HEK293 (cell line): ENCODE measurements around the gene ANO2.

Experiments used
- CTCF ChIA-PET: fragments of 350-600 bp; formaldehyde crosslinking; extraction: SDS; loops from one replicate; lab custom pipeline; 2021; ENCODE audit warnings: antibody characterized with exemption; lab: Yijun Ruan, JAX
- POLR2A ChIA-PET: fragments of 300-600 bp; formaldehyde crosslinking; extraction: SDS; loops from one replicate; lab custom pipeline; 2020; ENCODE audit warnings: antibody characterized with exemption, inconsistent platforms; lab: Yijun Ruan, JAX
- H3K27ac ChIP-seq: fragments of 200-500 bp; sonication (Bioruptor generic); 2 replicates; pipeline ENCODE4 v1.5.1; 2014; ENCODE audit warnings: low read depth, low read length, control low read depth, inconsistent platforms; ENCODE audit errors: extremely low read depth
- H3K36me3 ChIP-seq, 2 experiments: fragments of 200-500 bp in 1 of 2; sonication (Bioruptor generic) in 1 of 2; 1 replicate in 1 of 2; 2 replicates in 1 of 2; pipeline ENCODE4 v1.5.1; 2014 to 2017; ENCODE audit warnings: inconsistent platforms in 2 of 2, low read length in 2 of 2; ENCODE audit not compliant: control insufficient read depth in 2 of 2, insufficient read depth in 1 of 2
- H3K4me1 ChIP-seq: fragments of 200-500 bp; sonication (Bioruptor generic); 2 replicates; pipeline ENCODE4 v1.5.1; 2014; ENCODE audit warnings: mild to moderate bottlenecking, low read length, inconsistent platforms; ENCODE audit not compliant: control insufficient read depth, insufficient read depth
- H3K4me3 ChIP-seq: 2 replicates; pipeline ENCODE4 v1.5.1; 2011; ENCODE audit warnings: low read depth, mild to moderate bottlenecking, control low read depth, low read length, moderate library complexity
- H3K9me3 ChIP-seq: fragments of 200-500 bp; sonication (Bioruptor generic); 2 replicates; pipeline ENCODE4 v1.5.1; 2014; ENCODE audit warnings: low read depth, low read length, inconsistent platforms; ENCODE audit not compliant: control insufficient read depth, insufficient read depth
- EGR2 ChIP-seq: fragments of 450-650 bp; formaldehyde crosslinking; IDR thresholded peaks from 2 replicates; pipeline ENCODE4 v1.5.1; 2016; ENCODE audit warnings: low read depth, missing biosample characterization, missing genetic modification characterization
- ELK4 ChIP-seq: IDR thresholded peaks from 2 replicates; pipeline ENCODE4 v1.6.1; 2011; ENCODE audit warnings: mild to moderate bottlenecking, low read depth, low read length, borderline replicate concordance
- FEZF1 ChIP-seq: fragments of 450-650 bp; formaldehyde crosslinking; IDR thresholded peaks from 2 replicates; pipeline ENCODE4 v1.5.1; 2016; ENCODE audit warnings: missing biosample characterization, missing genetic modification characterization
- GLIS1 ChIP-seq: fragments of 450-650 bp; formaldehyde crosslinking; IDR thresholded peaks from 2 replicates; pipeline ENCODE4 v1.5.1; 2016; ENCODE audit warnings: missing biosample characterization, missing genetic modification characterization
- IKZF3 ChIP-seq: fragments of 450-650 bp; IDR thresholded peaks from 2 replicates; pipeline ENCODE4 v1.5.0; 2018; ENCODE audit warnings: missing biosample characterization, mild to moderate bottlenecking, missing genetic modification characterization, moderate library complexity
- INSM2 ChIP-seq: fragments of 450-650 bp; formaldehyde crosslinking; IDR thresholded peaks from 2 replicates; pipeline ENCODE4 v1.5.1; 2016; ENCODE audit warnings: missing biosample characterization, missing genetic modification characterization
- KLF16 ChIP-seq: fragments of 450-650 bp; formaldehyde crosslinking; IDR thresholded peaks from 2 replicates; pipeline ENCODE4 v1.5.1; 2017; ENCODE audit warnings: missing biosample characterization, missing genetic modification characterization
- OSR2 ChIP-seq: fragments of 450-650 bp; formaldehyde crosslinking; IDR thresholded peaks from 2 replicates; pipeline ENCODE4 v1.5.1; 2016; ENCODE audit warnings: missing biosample characterization, missing genetic modification characterization
- SALL2 ChIP-seq: fragments of 450-650 bp; formaldehyde crosslinking; IDR thresholded peaks from 2 replicates; pipeline ENCODE4 v1.5.0; 2017; ENCODE audit warnings: missing biosample characterization, mild to moderate bottlenecking, missing genetic modification characterization, borderline replicate concordance
- SP2 ChIP-seq: fragments of 450-650 bp; formaldehyde crosslinking; IDR thresholded peaks from 2 replicates; pipeline ENCODE4 v1.5.1; 2016; ENCODE audit warnings: missing biosample characterization, missing genetic modification characterization
- TRIM28 ChIP-seq: IDR thresholded peaks from 2 replicates; pipeline ENCODE4 v1.6.1; 2011; ENCODE audit warnings: low read length, control low read depth, borderline replicate concordance
- ZBTB20 ChIP-seq: fragments of 450-650 bp; formaldehyde crosslinking; IDR thresholded peaks from 2 replicates; pipeline ENCODE4 v1.5.1; 2016; ENCODE audit warnings: missing biosample characterization, missing genetic modification characterization
- ZFHX2 ChIP-seq: fragments of 450-650 bp; formaldehyde crosslinking; conservative IDR thresholded peaks from 2 replicates; pipeline ENCODE4 v1.5.1; 2016; ENCODE audit warnings: missing biosample characterization, missing genetic modification characterization
- ZIC2 ChIP-seq: fragments of 450-650 bp; formaldehyde crosslinking; IDR thresholded peaks from 2 replicates; pipeline ENCODE4 v1.5.1; 2016; ENCODE audit warnings: missing biosample characterization, missing genetic modification characterization
- ZNF133 ChIP-seq: fragments of 450-650 bp; formaldehyde crosslinking; IDR thresholded peaks from 2 replicates; pipeline ENCODE4 v1.5.1; 2016; ENCODE audit warnings: missing biosample characterization, missing genetic modification characterization
- ZNF140 ChIP-seq: fragments of 450-650 bp; formaldehyde crosslinking; IDR thresholded peaks from 2 replicates; pipeline ENCODE4 v1.5.1; 2016; ENCODE audit warnings: missing biosample characterization, missing genetic modification characterization
- ZNF174 ChIP-seq: fragments of 450-650 bp; formaldehyde crosslinking; IDR thresholded peaks from 2 replicates; pipeline ENCODE4 v1.5.0; 2017; ENCODE audit warnings: missing biosample characterization, mild to moderate bottlenecking, missing genetic modification characterization
- ZNF24 ChIP-seq: fragments of 450-650 bp; formaldehyde crosslinking; IDR thresholded peaks from 2 replicates; pipeline ENCODE4 v1.5.1; 2016; ENCODE audit warnings: missing biosample characterization, missing genetic modification characterization
- ZNF266 ChIP-seq: fragments of 450-650 bp; formaldehyde crosslinking; IDR thresholded peaks from 2 replicates; pipeline ENCODE4 v1.5.1; 2016; ENCODE audit warnings: missing biosample characterization, missing genetic modification characterization, low read depth
- ZNF280C ChIP-seq: fragments of 450-650 bp; formaldehyde crosslinking; IDR thresholded peaks from 2 replicates; pipeline ENCODE4 v1.5.1; 2016; ENCODE audit warnings: missing biosample characterization, missing genetic modification characterization
- ZNF335 ChIP-seq: fragments of 450-650 bp; formaldehyde crosslinking; conservative IDR thresholded peaks from 2 replicates; pipeline ENCODE4 v1.5.1; 2016; ENCODE audit warnings: missing biosample characterization, missing genetic modification characterization
- ZNF366 ChIP-seq: fragments of 450-650 bp; formaldehyde crosslinking; conservative IDR thresholded peaks from 2 replicates; pipeline ENCODE4 v1.5.1; 2016; ENCODE audit warnings: missing biosample characterization, missing genetic modification characterization
- ZNF521 ChIP-seq: fragments of 450-650 bp; formaldehyde crosslinking; IDR thresholded peaks from 2 replicates; pipeline ENCODE4 v1.5.1; 2017; ENCODE audit warnings: missing biosample characterization, mild to moderate bottlenecking, missing genetic modification characterization
- ZNF561 ChIP-seq: fragments of 450-650 bp; IDR thresholded peaks from 2 replicates; pipeline ENCODE4 v1.5.1; 2018; ENCODE audit warnings: missing biosample characterization, missing genetic modification characterization, borderline replicate concordance
- ZNF600 ChIP-seq: fragments of 450-650 bp; formaldehyde crosslinking; IDR thresholded peaks from 2 replicates; pipeline ENCODE4 v1.5.1; 2016; ENCODE audit warnings: missing biosample characterization, missing genetic modification characterization
- ZNF629 ChIP-seq: fragments of 450-650 bp; formaldehyde crosslinking; IDR thresholded peaks from 2 replicates; pipeline ENCODE4 v1.5.1; 2017; ENCODE audit warnings: missing biosample characterization, missing genetic modification characterization
- ZNF843 ChIP-seq: fragments of 450-650 bp; formaldehyde crosslinking; IDR thresholded peaks from 2 replicates; pipeline ENCODE4 v1.5.1; 2016; ENCODE audit warnings: missing biosample characterization, missing genetic modification characterization

The ANO2 gene

GRCh38 chr12:5792343-5792742, 152.7 kb downstream of the ANO2 start:
- no peak for TF ChIP-seq ZNF280C
- TF ChIP-seq SP2 (tag by site-specific recombination) = no peak
- TF ChIP-seq ELK4 = no peak
- TF ChIP-seq EGR2 (tag by site-specific recombination) = no peak
- TF ChIP-seq ZNF133 (tag by site-specific recombination) = no peak
- no peak for TF ChIP-seq ZNF266 (tag by site-specific recombination)
- CTCF ChIA-PET = interaction anchor here (0.7 to 3.4 kb wide), 6 partner anchors 9 to 620 kb away, joined by 3 to 29 read pairs (median 4); no protein-coding TSS in a partner anchor
- H3K4me3 ChIP-seq = no peak overlapping the region

GRCh38 chr12:5789469-5789968, 155.5 kb downstream of the ANO2 start:
- CTCF ChIA-PET = interaction anchor here (0.6 to 2.4 kb wide), 3 partner anchors 43 to 198 kb away, joined by 3 to 10 read pairs (median 4); no protein-coding TSS in a partner anchor
- peak; percentile 50; the same call in 1 of the 2 replicates for TF ChIP-seq ZFHX2
- TF ChIP-seq FEZF1 (tag by site-specific recombination) = peak; percentile 62
- no peak for TF ChIP-seq ZNF140 (tag by site-specific recombination)
- no peak for TF ChIP-seq ZNF521 (tag by site-specific recombination)
- peak; percentile 57; the same call in 1 of the 2 replicates for TF ChIP-seq ZNF24
- TF ChIP-seq ZNF600 (tag by site-specific recombination) = peak; percentile 56; the same call in 1 of the 2 replicates
- TF ChIP-seq ZNF561 (tag by site-specific recombination) = peak; percentile 38; the same call in 1 of the 2 replicates
- peak; percentile 77 for TF ChIP-seq ZNF335 (tag by site-specific recombination)
- 0 out of 2 replicates have a peak, but pooled peaks have one; percentile 17 for TF ChIP-seq IKZF3 (tag by site-specific recombination)
- TF ChIP-seq OSR2 (tag by site-specific recombination) = peak; percentile 87
- peak; percentile 68 for TF ChIP-seq ZNF843 (tag by site-specific recombination)
- TF ChIP-seq ZIC2 = peak; percentile 86
- TF ChIP-seq INSM2 (tag by site-specific recombination) = peak; percentile 61; the same call in 1 of the 2 replicates
- TF ChIP-seq ZNF174 (tag by site-specific recombination) = no peak
- TF ChIP-seq ZBTB20 (tag by site-specific recombination) = 0 out of 2 replicates have a peak, but pooled peaks have one; percentile 23
- TF ChIP-seq GLIS1 (tag by site-specific recombination) = peak; percentile 27; the same call in 1 of the 2 replicates
- TF ChIP-seq ZNF629 (tag by site-specific recombination) = 0 out of 2 replicates have a peak, but pooled peaks have one; percentile 41
- no peak for TF ChIP-seq SALL2
- TF ChIP-seq KLF16 (tag by site-specific recombination) = no peak
- TF ChIP-seq TRIM28 = peak; percentile 65; the same call in 1 of the 2 replicates
- TF ChIP-seq ZNF366 (tag by site-specific recombination) = peak; percentile 40; the same call in 1 of the 2 replicates

More at GRCh38 chr12:5792343-5792742, 152.7 kb downstream of the ANO2 start:
- Histone ChIP-seq H3K9me3 (no peaks in the 10 kb centered on the region), H3K27ac (no peak overlapping the region), H3K4me1 (peaks cover 13% of the 10 kb centered on the region), H3K36me3 (no peaks in the 10 kb centered on the region)
- POLR2A ChIA-PET = no interaction called here

More at GRCh38 chr12:5789469-5789968, 155.5 kb downstream of the ANO2 start:
- no peaks in the 10 kb centered on the region for H3K36me3 ChIP-seq
- peaks cover 13% of the 10 kb centered on the region for H3K4me1 ChIP-seq
- POLR2A ChIA-PET = interaction anchor here (0.6 kb wide), 1 partner anchor 229 kb away, joined by 4 read pairs; no protein-coding TSS in a partner anchor
- H3K9me3 ChIP-seq = no peaks in the 10 kb centered on the region
- no peak overlapping the region for H3K4me3 ChIP-seq
- H3K27ac ChIP-seq = no peak overlapping the region
